B cell (primary cell): ENCODE measurements around the gene MGAT1. TPM values are rescaled to one million over a fixed set of nuclear protein-coding genes. Genes with fewer than 3 reads are reported as not detected.

ENCODE experiments used
- ATAC-seq: fragments of 200-7000 bp; cut with Tn5 transposase; one replicate; pipeline ENCODE4 v1.10.0; 2021; ENCODE audit warnings: low read depth, mild to moderate bottlenecking, moderate number of reproducible peaks, moderate library complexity
- CTCF ChIA-PET: fragments of 350-600 bp; sonication (Branson Sonifier 250); formaldehyde crosslinking; loops from one replicate; lab custom pipeline; 2021; ENCODE audit warnings: antibody characterized with exemption, inconsistent platforms; lab: Charles Lee
- POLR2A ChIA-PET: fragments of 350-600 bp; sonication (Branson Sonifier 250); formaldehyde crosslinking; loops from one replicate; lab custom pipeline; 2021; ENCODE audit warnings: antibody characterized with exemption; lab: Charles Lee
- DNase-seq: peaks from one replicate; pipeline ENCODE4 v3.0.0; 2013
- H2AFZ ChIP-seq: 2 replicates; pipeline ENCODE4 v1.6.1; 2012; ENCODE audit warnings: mild to moderate bottlenecking, low read depth, low read length; ENCODE audit not compliant: insufficient read depth, poor library complexity, severe bottlenecking
- H3K27ac ChIP-seq, 2 donors: 1 replicate in 1 of 2; 2 replicates in 1 of 2; pipeline ENCODE4 v1.5.1; 2012 to 2013; ENCODE audit warnings: low read length in 2 of 2, mild to moderate bottlenecking in 2 of 2, moderate library complexity in 1 of 2
- H3K27me3 ChIP-seq, 4 experiments: fragments of 200-600 bp in 1 of 4; sonication (generic) in 1 of 4; replicated peaks in 1 of 4; 1 replicate in 2 of 4; 2 replicates in 2 of 4; pipeline versions ENCODE4 v1.6.1 to v1.7.0; 2013 to 2016; ENCODE audit warnings: low read length in 3 of 4, mild to moderate bottlenecking in 2 of 4, mixed read lengths in 1 of 4, moderate library complexity in 1 of 4; ENCODE audit not compliant: insufficient read depth in 4 of 4, control insufficient read depth in 3 of 4; ENCODE audit errors: control extremely low read depth in 1 of 4
- H3K36me3 ChIP-seq, 2 experiments: replicated peaks in 1 of 2; 1 replicate in 1 of 2; 2 replicates in 1 of 2; pipeline versions ENCODE4 v1.6.1 to v1.7.1; 2013; ENCODE audit warnings: low read length in 1 of 2; ENCODE audit not compliant: insufficient read depth in 2 of 2, control insufficient read depth in 1 of 2; ENCODE audit errors: control extremely low read depth in 1 of 2, extremely low read depth in 1 of 2
- H3K4me1 ChIP-seq, 2 donors: fragments of 200-600 bp in 1 of 2; sonication (generic) in 1 of 2; 1 replicate in 1 of 2; 2 replicates in 1 of 2; pipeline versions ENCODE4 v1.5.1 to v1.6.1; 2013 to 2017; ENCODE audit warnings: low read length in 2 of 2; ENCODE audit not compliant: control insufficient read depth in 2 of 2, insufficient read depth in 2 of 2
- H3K4me2 ChIP-seq: replicated peaks from 2 replicates; pipeline ENCODE3; 2012; ENCODE audit warnings: mild to moderate bottlenecking, low read depth, low read length; ENCODE audit not compliant: poor library complexity, severe bottlenecking
- H3K4me3 ChIP-seq, 5 experiments: fragments of 200-600 bp in 1 of 5; sonication (generic) in 1 of 5; 1 replicate in 3 of 5; 2 replicates in 2 of 5; pipeline versions ENCODE4 v1.5.1 to v1.7.0; 2011 to 2016; ENCODE audit warnings: low read length in 4 of 5, mild to moderate bottlenecking in 4 of 5, low read depth in 2 of 5, control low read depth in 1 of 5, moderate library complexity in 1 of 5; ENCODE audit not compliant: insufficient read depth in 1 of 5; ENCODE audit errors: control extremely low read depth in 1 of 5, extremely low read depth in 1 of 5
- H3K79me2 ChIP-seq: fragments of 200-600 bp; sonication (generic); one replicate; pipeline ENCODE4 v1.6.0; 2016; ENCODE audit warnings: low read length; ENCODE audit not compliant: control insufficient read depth, insufficient read depth
- H3K9ac ChIP-seq: fragments of 200-600 bp; sonication (generic); 2 replicates; pipeline ENCODE4 v1.6.1; 2017; ENCODE audit warnings: mild to moderate bottlenecking, low read length, moderate library complexity
- H3K9me3 ChIP-seq, 3 donors: one replicate each; pipeline versions ENCODE4 v1.6.1 to v1.7.1; 2013; ENCODE audit warnings: low read length in 2 of 3; ENCODE audit not compliant: control insufficient read depth in 2 of 3, insufficient read depth in 1 of 3; ENCODE audit errors: control extremely low read depth in 1 of 3
- H4K20me1 ChIP-seq: 2 replicates; pipeline ENCODE4 v1.6.0; 2012; ENCODE audit warnings: mild to moderate bottlenecking, low read length; ENCODE audit not compliant: insufficient read depth, control insufficient read depth, poor library complexity, severe bottlenecking
- H3K27ac Mint-ChIP-seq: one replicate; pipeline ENCODE4 v1.8.0; 2021; ENCODE audit warnings: mixed read lengths
- H3K27me3 Mint-ChIP-seq: one replicate; pipeline ENCODE4 v1.8.0; 2021; ENCODE audit warnings: mixed read lengths
- H3K4me1 Mint-ChIP-seq: one replicate; pipeline ENCODE4 v1.8.0; 2021; ENCODE audit warnings: mixed read lengths
- H3K4me3 Mint-ChIP-seq: one replicate; pipeline ENCODE4 v1.8.0; 2021; ENCODE audit warnings: mixed read lengths
- H3K9me3 Mint-ChIP-seq: one replicate; pipeline ENCODE4 v1.8.0; 2022; ENCODE audit warnings: mixed read lengths; ENCODE audit not compliant: insufficient read depth
- EZH2 ChIP-seq: IDR thresholded peaks from 2 replicates; pipeline ENCODE4 v1.6.1; 2012; ENCODE audit warnings: borderline replicate concordance, low read depth, mild to moderate bottlenecking, moderate library complexity, low read length; ENCODE audit not compliant: insufficient read depth, poor library complexity, severe bottlenecking
- WGBS: methylation state at CpG from one replicate; pipeline ENCODE4 v1.1.5; 2013; ENCODE audit warnings: missing lambda C conversion rate; ENCODE audit not compliant: insufficient coverage; 5-methylcytosine and 5-hydroxymethylcytosine counted together
- intact Hi-C: fragments of 100-400 bp; cut with micrococcal nuclease; formaldehyde crosslinking; loops from one replicate; pipeline ENCODE4 v1.10.0; 2022
- polyA plus RNA-seq: library from polyadenylated mRNA; depleted of rRNA; stranded (reverse); fragments of >200 nt; gene quantifications from 2 replicates; pipeline ENCODE4 v1.2.3, GENCODE V29; 2012
- total RNA-seq, 2 donors: library from RNA; stranded (reverse); fragments of 120-200 nt in 1 of 2; gene quantifications; 1 replicate in 1 of 2; 2 replicates in 1 of 2; pipeline versions ENCODE4 v1.2.3 to v1.2.4, GENCODE V29; 2013 to 2022
- TF ChIP-seq, protein P1 (sequence below): fragments of 200-600 bp; IDR thresholded peaks from one replicate; pipeline ENCODE4 v1.8.0; 2022; ENCODE audit warnings: antibody characterized with exemption, mild to moderate bottlenecking

The MGAT1 gene
- total and polyA plus RNA-seq, 2 donors (not counting 1 experiment from before 2014, with no cell fraction given): 81.2 to 140 TPM

DNA sequence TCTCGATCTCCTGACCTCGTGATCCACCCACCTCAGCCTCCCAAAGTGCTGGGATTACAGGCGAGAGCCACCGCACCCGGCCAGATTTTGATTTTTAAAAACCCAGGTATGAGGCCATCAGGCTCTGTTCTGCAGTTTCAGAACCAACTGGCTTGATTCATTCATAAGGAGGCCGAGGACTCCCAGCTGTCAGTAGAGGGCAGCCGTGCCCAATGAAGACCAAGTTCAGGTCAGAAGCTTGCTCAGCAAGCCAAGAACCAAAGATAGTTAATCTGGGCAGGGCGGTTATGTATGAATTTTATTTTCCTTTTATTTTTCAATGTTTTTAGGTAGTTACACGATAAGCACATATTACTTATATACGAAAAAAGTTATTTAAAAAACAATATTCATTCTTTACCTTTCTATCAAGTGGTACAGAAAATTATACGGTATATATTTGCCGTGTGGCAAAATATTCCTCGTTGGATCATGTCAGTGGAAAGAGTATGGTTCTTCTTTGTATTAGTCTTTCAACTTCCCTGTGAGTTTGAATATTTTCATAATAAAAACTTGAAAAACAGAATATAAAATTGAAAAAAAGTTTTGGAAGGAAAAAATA is 18.0 kb downstream of the MGAT1 start:
- H3K9me3 Mint-ChIP-seq: no peaks in the 10 kb centered on the region
- H3K27me3 Mint-ChIP-seq: no peaks in the 10 kb centered on the region

More for the DNA sequence above, 18.0 kb downstream of the MGAT1 start:
- Histone ChIP-seq H3K27me3 (no peaks in the 10 kb centered on the region), H4K20me1 (peaks cover 59% of the 10 kb centered on the region), H3K27ac (no peak overlapping the region), H3K4me1 (no peaks in the 10 kb centered on the region), H3K79me2 (peaks cover 6% of the 10 kb centered on the region), H3K4me3 (no peak overlapping the region), H3K9me3 (no peaks in the 10 kb centered on the region), H3K9ac (no peak overlapping the region), H3K36me3 (peaks cover 1 to 8% of the 10 kb centered on the region in 2 experiments), H2AFZ (no peak overlapping the region), H3K4me2 (no peak overlapping the region)
- Mint-ChIP-seq H3K4me1 (peaks cover 12% of the 10 kb centered on the region), H3K4me3 (no peak overlapping the region), H3K27ac (no peak overlapping the region)
- ChIA-PET CTCF (interaction anchor here (0.6 to 3.6 kb wide), 23 partner anchors 10 to 405 kb away, joined by 3 to 26 read pairs (median 5); partner anchors contain the start of genes MGAT1 and ZFP62), POLR2A (interaction anchor here (1.0 to 1.6 kb wide), 3 partner anchors 26 to 82 kb away, joined by 3 to 5 read pairs (median 4); no protein-coding TSS in a partner anchor)
- 28% methylated on average over 3 of the region's 13 CpGs for WGBS
- DNase-seq: peak; percentile 80
- intact Hi-C loops: loop anchor here (1.0 to 10.0 kb wide), 7 partner anchors 18 to 388 kb away; partner anchors contain the start of genes MGAT1 and ZFP62
- ATAC-seq: peak; percentile 92
- TF ChIP-seq, protein P1, sequence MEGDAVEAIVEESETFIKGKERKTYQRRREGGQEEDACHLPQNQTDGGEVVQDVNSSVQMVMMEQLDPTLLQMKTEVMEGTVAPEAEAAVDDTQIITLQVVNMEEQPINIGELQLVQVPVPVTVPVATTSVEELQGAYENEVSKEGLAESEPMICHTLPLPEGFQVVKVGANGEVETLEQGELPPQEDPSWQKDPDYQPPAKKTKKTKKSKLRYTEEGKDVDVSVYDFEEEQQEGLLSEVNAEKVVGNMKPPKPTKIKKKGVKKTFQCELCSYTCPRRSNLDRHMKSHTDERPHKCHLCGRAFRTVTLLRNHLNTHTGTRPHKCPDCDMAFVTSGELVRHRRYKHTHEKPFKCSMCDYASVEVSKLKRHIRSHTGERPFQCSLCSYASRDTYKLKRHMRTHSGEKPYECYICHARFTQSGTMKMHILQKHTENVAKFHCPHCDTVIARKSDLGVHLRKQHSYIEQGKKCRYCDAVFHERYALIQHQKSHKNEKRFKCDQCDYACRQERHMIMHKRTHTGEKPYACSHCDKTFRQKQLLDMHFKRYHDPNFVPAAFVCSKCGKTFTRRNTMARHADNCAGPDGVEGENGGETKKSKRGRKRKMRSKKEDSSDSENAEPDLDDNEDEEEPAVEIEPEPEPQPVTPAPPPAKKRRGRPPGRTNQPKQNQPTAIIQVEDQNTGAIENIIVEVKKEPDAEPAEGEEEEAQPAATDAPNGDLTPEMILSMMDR: peak; percentile 79
- no peak for TF ChIP-seq EZH2
